HPDE6-E6E7 (cell line): ENCODE measurements around the gene PGGHG.
"Not testable (repeated sequence)": the region's sequence is repeated elsewhere in the genome, so short reads cannot be mapped to it uniquely, and the experiment has no call there.

Source experiments
- DNase-seq: peaks from one replicate; pipeline ENCODE4 v3.0.0; 2011; ENCODE audit warnings: missing footprints; ENCODE audit errors: extremely low spot score

PGGHG gene

GRCh38 chr11:288478-289397 lies at the start of gene PGGHG:
PGGHG (plus strand) TSS chr11:289126; CDS start chr11:289817, 691 bp downstream.
- DNase-seq, result no peak

GRCh38 chr11:240315-240714 lies 48.6 kb upstream of the PGGHG start:
- no peak for DNase-seq

GRCh38 chr11:241634-242033 lies 47.3 kb upstream of the PGGHG start:
- DNase-seq, result no peak

GRCh38 chr11:244376-244775 lies 44.5 kb upstream of the PGGHG start:
- DNase-seq, result no peak

- DNase-seq, result no peak
Observed at GRCh38 chr11:249062-249461, 39.9 kb upstream of the PGGHG start.

GRCh38 chr11:250274-250673 lies 38.7 kb upstream of the PGGHG start:
- no peak for DNase-seq

- DNase-seq, result no peak
Observed at GRCh38 chr11:250740-251299, 38.1 kb upstream of the PGGHG start.

GRCh38 chr11:251550-251949 lies 37.4 kb upstream of the PGGHG start:
- no peak for DNase-seq

GRCh38 chr11:252666-253065 lies 36.3 kb upstream of the PGGHG start:
- no peak for DNase-seq

- DNase-seq, result no peak
Observed at GRCh38 chr11:253160-253885, 35.6 kb upstream of the PGGHG start.

- no peak for DNase-seq
Observed at GRCh38 chr11:253886-254270, 35.0 kb upstream of the PGGHG start.

- DNase-seq, result no peak
Observed at GRCh38 chr11:255176-255575, 33.8 kb upstream of the PGGHG start.

GRCh38 chr11:255816-256215 lies 33.1 kb upstream of the PGGHG start:
- no peak for DNase-seq

- no peak for DNase-seq
Observed at GRCh38 chr11:256952-257737, 31.8 kb upstream of the PGGHG start.

GRCh38 chr11:257766-258493 lies 31.0 kb upstream of the PGGHG start:
- DNase-seq, result no peak

GRCh38 chr11:259413-259812 lies 29.5 kb upstream of the PGGHG start:
- no peak for DNase-seq

- DNase-seq, result no peak
Observed at GRCh38 chr11:261624-262023, 27.3 kb upstream of the PGGHG start.

GRCh38 chr11:266676-267439 lies 22.1 kb upstream of the PGGHG start:
- DNase-seq, result no peak

GRCh38 chr11:267491-267994 lies 21.4 kb upstream of the PGGHG start:
- no peak for DNase-seq

- DNase-seq, result not testable (repeated sequence)
Observed at GRCh38 chr11:268716-269145, 20.2 kb upstream of the PGGHG start.
